Stimulated activated CD4-positive, alpha-beta T cell treated with anti-CD3 and anti-CD28 coated beads, Interleukin-12 subunit alpha, Interleukin-12 subunit beta, amount 100 ng/mL, for 48 hours (primary cell): ENCODE results near the gene CBX2.
A peak's percentile ranks its signal among the peaks of the same experiment; 100 is the strongest.

Experiments used
- DNase-seq, 3 donors: peaks; one replicate each; pipeline ENCODE4 v3.0.0-alpha.2; 2020; ENCODE audit warnings: low read depth in 2 of 3, low spot score in 1 of 3

CBX2 gene

GRCh38 chr17:79811011-79811867 lies 33.3 kb downstream of the CBX2 start:
- DNase-seq: peak in 2 of 3 donors; percentile 19 to 38

GRCh38 chr17:79811868-79812352 lies 34.0 kb downstream of the CBX2 start:
- no peak for DNase-seq

- no peak for DNase-seq
Measured at GRCh38 chr17:79812353-79813258, 34.7 kb downstream of the CBX2 start.

- no peak for DNase-seq
Measured at GRCh38 chr17:79813297-79814126, 35.6 kb downstream of the CBX2 start.

- no peak for DNase-seq
Measured at GRCh38 chr17:79814127-79814973, 36.4 kb downstream of the CBX2 start.

- no peak for DNase-seq
Measured at GRCh38 chr17:79814974-79815835, 37.3 kb downstream of the CBX2 start.

GRCh38 chr17:79815836-79816461 lies 38.0 kb downstream of the CBX2 start:
- DNase-seq: no peak

GRCh38 chr17:79818026-79818758 lies 40.2 kb downstream of the CBX2 start:
- no peak for DNase-seq

- DNase-seq: no peak
Measured at GRCh38 chr17:79819085-79819484, 41.1 kb downstream of the CBX2 start.

GRCh38 chr17:79819534-79820276 lies 41.8 kb downstream of the CBX2 start:
- no peak for DNase-seq

GRCh38 chr17:79820959-79821330 lies 43.0 kb downstream of the CBX2 start:
- no peak for DNase-seq

- no peak for DNase-seq
Measured at GRCh38 chr17:79821331-79822095, 43.6 kb downstream of the CBX2 start.

- DNase-seq: no peak
Measured at GRCh38 chr17:79822583-79823124, 44.7 kb downstream of the CBX2 start.

- no peak for DNase-seq
Measured at GRCh38 chr17:79824234-79824633, 46.3 kb downstream of the CBX2 start.

- no peak for DNase-seq
Measured at GRCh38 chr17:79824893-79825579, 47.1 kb downstream of the CBX2 start.

- no peak for DNase-seq
Measured at GRCh38 chr17:79825580-79825921, 47.6 kb downstream of the CBX2 start.
